Measurements from ENCODE around the gene AFAP1. TPM values are rescaled to one million over a fixed set of nuclear protein-coding genes. Genes with fewer than 3 reads are reported as not detected.

Gene AFAP1
- total and polyA plus RNA-seq, 2 of the 8 experiments (the other 6 are each of a cell fraction or from before 2014, with no cell fraction given): 3.6 to 18.2 TPM

DNA sequence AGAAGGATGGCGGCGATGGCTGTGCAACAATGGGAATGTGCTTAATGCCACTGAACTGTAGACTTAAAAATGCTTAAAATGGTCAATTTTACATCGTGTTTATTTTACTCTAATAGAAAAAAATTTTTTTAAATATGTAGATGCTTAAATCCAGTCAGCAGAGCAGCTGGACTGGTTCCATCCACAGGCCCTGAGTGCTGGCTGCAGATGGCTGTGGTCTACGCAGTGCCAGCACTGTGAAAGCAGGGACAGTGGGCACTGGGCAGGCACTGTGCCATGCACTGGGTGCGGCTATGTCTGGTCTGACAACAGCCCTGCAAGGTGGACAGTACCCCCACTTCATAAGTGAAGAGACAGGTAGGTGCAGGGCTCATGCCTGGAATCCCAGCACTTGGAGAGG, 175.2 kb downstream of the AFAP1 start:
- Histone ChIP-seq H3K79me2 (ENCODE audit: control insufficient read depth in 1 of 2, insufficient read depth in 2 of 2, low read length in 2 of 2) (no peaks in the 10 kb centered on the region), H2BK20ac (ENCODE audit: low read length) (no peak overlapping the region), H3K4me1 (replicated peaks in 1 of 4; ENCODE audit: control insufficient read depth in 3 of 4, insufficient read depth in 4 of 4, low read length in 3 of 4) (no peaks in the 10 kb centered on the region), H3K9me3 (ENCODE audit: insufficient read depth in 2 of 2, low read depth in 1 of 2, low read length in 1 of 2) (no peaks in the 10 kb centered on the region), H3K79me1 (ENCODE audit: low read depth, low read length) (no peaks in the 10 kb centered on the region; the same call in 1 of the 2 replicates), H3K4ac (replicated peaks; ENCODE audit: insufficient read length, low read depth, low read length) (no peak overlapping the region), H2BK5ac (ENCODE audit: low read depth, low read length) (no peak overlapping the region), H3K14ac (ENCODE audit: insufficient read length) (no peak overlapping the region), H3K4me3 (ENCODE audit: extremely low read depth in 1 of 4, insufficient read depth in 2 of 4, low read depth in 3 of 4, low read length in 4 of 4) (no peak overlapping the region), H3K56ac (replicated peaks; ENCODE audit: insufficient read length, low read depth, low read length) (no peak overlapping the region), H2BK15ac (ENCODE audit: low read length) (no peak overlapping the region), H3K23ac (ENCODE audit: insufficient read length) (no peak overlapping the region), H3K4me2 (ENCODE audit: insufficient read depth in 1 of 2, low read depth in 2 of 2, low read length in 2 of 2) (no peak overlapping the region), H3K36me3 (ENCODE audit: control insufficient read depth in 2 of 4, insufficient read depth in 4 of 4, low read length in 3 of 4) (no peaks in the 10 kb centered on the region; a peak in 1 of 8 replicates), H3K23me2 (ENCODE audit: low read depth, low read length) (no peaks in the 10 kb centered on the region), H3K9ac (replicated peaks in 1 of 4; ENCODE audit: extremely low read depth in 1 of 4, low read depth in 3 of 4, low read length in 3 of 4) (no peak overlapping the region), H3K18ac (ENCODE audit: extremely low read depth, low read length) (no peak overlapping the region), H4K20me1 (replicated peaks in 1 of 2; ENCODE audit: control insufficient read depth in 1 of 2, insufficient read depth in 2 of 2, low read length in 2 of 2) (no peaks in the 10 kb centered on the region), H3K27ac (ENCODE audit: low read depth, low read length) (no peak overlapping the region), H2AK5ac (ENCODE audit: low read depth, low read length) (no peak overlapping the region), H4K91ac (replicated peaks; ENCODE audit: insufficient read length, low read length) (no peak overlapping the region), H2BK12ac (ENCODE audit: low read depth, low read length) (peak overlapping the region; percentile 43; the same call in 1 of the 2 replicates), H3K27me3 (replicated peaks in 1 of 4; ENCODE audit: control insufficient read depth in 3 of 4, extremely low read depth in 1 of 4, insufficient read depth in 3 of 4, low read length in 3 of 4) (no peaks in the 10 kb centered on the region), H4K5ac (ENCODE audit: insufficient read length, low read depth, low read length) (no peak overlapping the region), H4K8ac (ENCODE audit: extremely low read depth, insufficient read depth, low read length) (no peak overlapping the region), H2BK120ac (replicated peaks; ENCODE audit: low read depth, low read length) (no peak overlapping the region), H2AFZ (ENCODE audit: low read length) (no peak overlapping the region)
- DNase-seq (ENCODE audit: low read depth in 1 of 2, low spot score in 2 of 2) (no peak), FAIRE-seq (no peak)
- WGBS, 2 experiments (ENCODE audit: extremely low coverage in 1 of 2, insufficient coverage in 1 of 2, insufficient read length in 1 of 2, insufficient replicate concordance in 2 of 2, low coverage in 1 of 2, low lambda C conversion rate in 2 of 2, missing lambda C conversion rate in 1 of 2): 98% methylated on average over 5 of the region's 5 CpGs; no CpG with 5 or more reads in 1 of the 2 experiments
- CTCF ChIA-PET (ENCODE audit: partially characterized antibody): no interaction called here
- TF ChIP-seq EP300 (IDR thresholded peaks at IDR 0.05; ENCODE audit: borderline replicate concordance in 1 of 2, low read depth in 2 of 2, low read length in 2 of 2) (no peak), TAF7 (optimal IDR thresholded peaks at IDR 0.05; ENCODE audit: borderline replicate concordance, low read depth, low read length) (no peak), SIX5 (IDR thresholded peaks at IDR 0.05; ENCODE audit: low read depth, low read length) (no peak)
- POLR2A ChIA-PET (ENCODE audit: partially characterized antibody): no interaction called here

Measured in H1 (cell line).